HG03520 (cell line): ENCODE data around the gene HOXD9.

Experiments used
- ATAC-seq: cut with Tn5 transposase; IDR thresholded peaks from one replicate; pipeline ENCODE4 v1.9.1; 2021; ENCODE audit warnings: mild to moderate bottlenecking, moderate library complexity; ENCODE audit not compliant: unreplicated experiment

The HOXD9 gene

DNA sequence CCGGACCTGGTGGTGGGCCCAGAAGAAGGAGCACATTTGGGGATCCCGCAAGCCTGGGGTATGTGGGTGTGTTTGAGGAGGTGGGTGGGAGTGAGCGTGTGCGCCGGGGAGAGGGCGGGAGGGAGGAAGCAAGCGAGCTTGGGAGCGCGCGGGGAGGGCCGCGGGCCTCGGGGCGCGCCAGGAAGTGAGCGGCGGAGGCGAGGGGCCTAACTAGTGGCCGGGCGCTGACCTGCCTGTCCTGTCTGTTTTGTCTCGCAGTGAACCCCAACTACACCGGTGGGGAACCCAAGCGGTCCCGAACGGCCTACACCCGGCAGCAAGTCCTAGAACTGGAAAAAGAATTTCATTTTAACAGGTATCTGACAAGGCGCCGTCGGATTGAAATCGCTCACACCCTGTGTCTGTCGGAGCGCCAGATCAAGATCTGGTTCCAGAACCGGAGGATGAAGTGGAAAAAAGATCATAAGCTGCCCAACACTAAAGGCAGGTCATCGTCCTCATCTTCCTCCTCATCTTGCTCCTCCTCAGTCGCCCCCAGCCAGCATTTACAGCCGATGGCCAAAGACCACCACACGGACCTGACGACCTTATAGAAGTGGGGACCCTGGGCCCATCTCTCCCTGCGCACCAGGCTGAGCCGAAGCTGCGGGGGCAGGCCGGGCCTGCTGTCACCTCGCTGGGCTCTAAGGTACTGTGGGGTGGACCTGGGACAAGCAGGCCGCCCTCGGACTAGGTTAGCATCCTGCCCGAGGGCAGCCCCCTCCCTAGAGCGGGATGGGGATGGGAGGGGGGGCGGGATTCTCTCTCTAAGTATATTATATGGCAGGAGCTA lies 30.0 kb downstream of the HOXD9 start:
- no peak for ATAC-seq

DNA sequence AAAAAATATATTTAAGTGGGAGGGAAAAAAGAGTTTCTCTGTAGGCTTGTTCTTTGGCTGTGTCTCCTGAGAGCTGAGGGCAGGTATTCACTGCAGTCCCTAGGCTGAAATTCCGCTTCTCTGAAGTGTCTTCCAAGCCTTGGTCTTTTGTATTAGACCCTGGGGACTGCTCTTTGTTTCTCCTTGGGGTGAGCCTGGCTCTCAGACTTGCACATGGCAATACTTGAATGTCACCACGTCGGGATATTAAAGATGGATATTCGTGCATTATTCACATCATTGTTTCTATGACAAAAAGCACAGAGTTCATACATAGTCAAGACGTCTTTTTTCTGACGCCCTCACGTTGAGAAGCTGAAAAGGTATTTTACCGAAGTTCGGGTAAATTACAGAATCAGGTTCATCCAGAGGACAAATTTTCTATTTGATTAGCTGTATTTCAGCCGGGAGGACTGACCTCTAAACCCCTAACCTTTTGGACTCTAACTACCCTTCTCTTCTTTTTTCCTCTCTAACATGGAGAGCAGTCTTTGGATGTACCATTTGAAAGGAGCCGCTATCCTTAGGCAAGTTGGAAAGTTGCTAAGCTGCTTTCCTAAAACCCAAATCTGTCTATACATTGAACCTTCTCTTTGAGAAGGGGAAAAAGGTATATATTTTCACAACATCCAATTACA lies 32.2 kb downstream of the HOXD9 start:
- ATAC-seq = no peak

DNA sequence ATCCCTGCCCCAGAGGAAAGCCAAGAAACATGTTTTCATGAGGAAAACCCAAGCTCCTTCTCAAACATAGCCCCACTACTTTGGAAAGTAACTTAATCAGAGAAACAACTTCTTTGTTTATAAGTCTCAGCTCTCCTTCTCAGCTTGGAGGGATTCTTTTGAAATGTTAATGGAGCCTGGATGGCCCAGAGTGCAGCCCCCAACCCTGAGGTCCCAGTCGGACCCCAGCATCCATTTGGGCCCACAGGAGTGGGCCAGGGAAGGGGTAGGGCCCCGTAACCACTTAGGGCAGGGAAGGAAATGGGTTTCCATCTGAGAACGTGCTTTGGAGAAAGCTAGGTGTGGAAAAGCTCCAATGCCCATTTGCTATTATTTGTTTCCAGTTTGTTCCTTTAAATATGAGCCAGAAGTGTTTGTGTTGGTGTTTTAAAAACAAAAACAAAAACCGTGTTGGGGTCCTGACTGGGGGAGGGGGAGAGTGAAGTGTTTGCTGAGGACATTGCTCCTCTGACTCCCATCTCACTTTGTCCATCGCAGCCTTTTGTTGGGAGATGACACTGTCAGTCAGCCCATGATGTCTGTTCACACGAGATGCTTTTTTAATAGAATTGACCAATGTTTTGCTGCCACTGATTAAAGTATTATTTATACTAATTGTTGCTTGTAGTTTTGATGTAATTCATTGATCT lies 33.0 kb downstream of the HOXD9 start:
- ATAC-seq = no peak

DNA sequence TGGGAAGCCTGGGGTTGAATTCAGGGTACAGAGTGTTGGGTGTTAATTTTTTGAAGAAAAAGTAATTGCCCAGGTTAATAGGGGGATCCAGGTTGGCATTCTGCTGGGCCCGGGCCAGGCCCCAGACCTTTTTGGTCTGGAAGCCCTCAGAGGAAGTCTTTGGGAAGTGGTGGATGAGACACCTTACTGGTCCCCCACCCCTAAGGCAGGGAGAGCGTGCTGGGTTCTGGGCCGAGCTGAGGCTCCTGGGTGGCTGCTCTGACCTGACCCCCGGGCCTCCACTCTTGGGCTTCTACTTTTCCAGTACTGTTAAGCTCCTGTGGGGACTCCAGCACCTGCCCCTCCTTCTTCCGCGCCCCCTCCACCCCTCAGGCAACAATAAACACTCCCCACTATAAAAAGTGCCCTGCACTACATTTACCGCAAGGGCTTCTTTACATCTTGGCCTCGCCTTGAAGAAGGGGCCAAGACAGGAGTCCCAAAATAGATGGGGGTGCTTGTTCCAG lies 33.8 kb downstream of the HOXD9 start:
- no peak for ATAC-seq

DNA sequence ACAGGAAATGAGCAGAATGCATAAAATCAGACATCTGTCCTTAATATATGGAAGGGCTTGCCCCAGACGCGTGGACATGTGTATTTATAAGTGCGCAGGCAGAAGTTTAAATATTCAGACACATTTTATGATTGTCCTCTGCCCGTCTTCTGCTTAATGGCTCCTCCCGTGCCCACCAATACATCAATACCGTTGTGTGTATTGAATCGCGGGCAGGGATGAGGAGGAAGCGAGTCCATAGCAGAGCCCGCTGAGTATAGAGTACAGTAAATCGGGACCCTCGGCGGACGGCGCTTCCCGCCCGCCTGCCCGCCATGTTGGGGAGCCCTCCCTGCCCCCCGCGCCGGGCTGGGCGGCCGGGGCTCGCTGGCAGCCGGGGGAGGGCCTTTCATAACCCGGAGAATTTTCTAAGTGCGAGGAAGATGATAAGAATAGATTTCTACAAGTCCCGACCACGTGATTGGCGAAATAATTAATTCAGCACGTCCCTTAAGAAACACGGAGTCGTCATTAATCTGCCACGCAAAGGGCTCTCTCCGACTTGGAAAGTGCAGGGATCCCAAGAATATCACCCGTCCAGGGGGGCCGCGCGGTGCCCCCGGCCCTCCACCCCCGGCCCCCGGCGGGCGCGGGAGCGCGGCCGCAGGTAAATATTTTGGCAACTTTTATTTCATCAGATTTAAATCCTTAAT lies 34.4 kb downstream of the HOXD9 start, which contains the start of gene HOXD3:
TSS of gene HOXD3 (plus strand) at position 501 of the 692 bp plus-strand sequence. CDS start 11,808 bp downstream, outside the sequence.
- ATAC-seq = no peak

DNA sequence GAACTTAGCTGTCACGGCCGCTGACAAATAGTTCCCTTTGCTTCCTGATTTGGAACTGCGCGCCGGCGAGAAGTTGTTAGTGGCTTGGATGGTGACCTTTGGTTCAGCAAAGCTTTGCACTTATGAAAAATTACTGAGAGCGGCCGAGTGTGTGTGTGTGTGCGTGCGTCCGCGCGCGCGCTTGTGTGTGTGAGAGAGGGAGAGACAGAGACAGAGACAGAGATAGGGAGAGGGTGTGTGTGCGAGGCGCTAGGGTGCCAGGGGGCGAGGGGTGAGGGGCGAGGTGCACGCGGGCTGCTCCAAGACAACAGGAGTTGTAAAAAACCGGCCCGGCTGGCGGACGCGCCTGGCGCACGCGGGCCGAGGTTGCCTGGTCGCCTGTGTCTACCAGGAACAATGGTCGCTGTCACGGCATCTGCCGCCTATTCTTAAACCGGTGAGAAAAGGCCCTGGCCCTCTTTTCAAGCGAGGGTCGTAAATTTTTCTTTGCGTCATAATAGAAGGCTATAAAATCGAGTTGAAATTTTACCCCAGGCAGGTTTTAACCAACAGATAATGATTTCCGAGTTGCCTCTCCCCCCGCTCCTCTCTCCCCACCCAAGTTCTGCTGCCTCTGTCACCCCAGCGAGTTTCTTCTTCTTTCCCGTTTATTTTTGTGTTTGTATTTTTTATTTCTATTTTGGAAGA lies 35.1 kb downstream of the HOXD9 start:
- no peak for ATAC-seq

DNA sequence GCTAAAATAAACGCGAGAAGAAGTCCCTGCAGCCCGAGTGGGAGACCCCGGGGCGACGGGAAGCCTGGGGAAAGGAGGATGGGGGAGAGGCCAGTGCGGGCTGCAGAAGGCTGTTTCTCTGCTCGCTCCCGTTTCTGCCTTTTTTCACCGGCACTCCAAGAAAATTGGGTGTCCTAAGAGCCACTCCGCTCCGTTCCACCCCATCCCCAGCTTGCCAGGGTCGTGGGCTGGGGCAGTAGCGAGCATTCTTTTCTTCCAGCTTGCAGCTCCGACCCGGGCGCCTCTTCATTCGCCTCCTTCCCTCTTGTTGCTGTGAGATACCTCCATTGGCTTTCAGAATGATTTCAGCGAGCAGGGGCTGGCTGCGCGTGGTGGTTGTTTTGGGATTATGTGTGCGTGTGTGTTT lies 35.7 kb downstream of the HOXD9 start:
- ATAC-seq = no peak

DNA sequence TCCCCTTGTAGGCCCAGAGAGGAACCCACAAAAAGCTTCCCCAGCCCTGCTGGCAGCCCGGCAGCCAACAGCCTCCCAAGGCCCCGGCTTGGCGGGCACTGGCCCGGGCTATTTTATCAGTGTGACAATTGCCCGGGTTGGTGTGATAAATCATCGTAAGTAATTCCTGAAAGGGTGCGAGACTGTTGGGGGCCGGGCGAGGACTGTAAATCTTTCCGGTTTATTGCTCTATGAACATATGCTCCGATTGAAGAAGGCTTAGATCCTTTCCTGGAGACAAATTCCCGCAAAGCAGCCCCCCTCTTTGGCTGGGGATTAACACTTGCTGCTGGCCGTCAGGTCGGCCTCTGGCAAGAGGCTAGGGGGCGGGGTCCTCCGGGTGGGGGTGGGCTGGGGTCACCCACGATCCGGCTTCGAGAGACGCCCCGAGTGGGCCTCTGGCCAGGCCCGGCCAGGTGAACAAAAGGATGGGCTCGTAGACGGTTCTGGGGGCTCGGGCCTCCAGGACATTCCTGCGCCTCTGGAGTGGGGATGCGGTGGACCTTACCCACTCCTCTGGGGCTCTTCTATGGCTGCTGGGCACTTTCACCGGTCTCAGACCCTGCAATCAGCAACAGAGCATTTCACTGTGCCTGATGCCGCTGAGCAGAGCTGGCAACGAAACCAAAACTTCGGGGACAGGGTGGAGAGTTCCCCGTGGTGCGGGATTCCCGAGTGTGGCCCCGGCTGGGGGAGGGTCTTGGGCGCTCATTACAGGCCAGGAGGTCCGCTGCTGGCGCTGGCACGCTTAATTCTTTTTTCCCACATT lies 36.5 kb downstream of the HOXD9 start:
- ATAC-seq = no peak

DNA sequence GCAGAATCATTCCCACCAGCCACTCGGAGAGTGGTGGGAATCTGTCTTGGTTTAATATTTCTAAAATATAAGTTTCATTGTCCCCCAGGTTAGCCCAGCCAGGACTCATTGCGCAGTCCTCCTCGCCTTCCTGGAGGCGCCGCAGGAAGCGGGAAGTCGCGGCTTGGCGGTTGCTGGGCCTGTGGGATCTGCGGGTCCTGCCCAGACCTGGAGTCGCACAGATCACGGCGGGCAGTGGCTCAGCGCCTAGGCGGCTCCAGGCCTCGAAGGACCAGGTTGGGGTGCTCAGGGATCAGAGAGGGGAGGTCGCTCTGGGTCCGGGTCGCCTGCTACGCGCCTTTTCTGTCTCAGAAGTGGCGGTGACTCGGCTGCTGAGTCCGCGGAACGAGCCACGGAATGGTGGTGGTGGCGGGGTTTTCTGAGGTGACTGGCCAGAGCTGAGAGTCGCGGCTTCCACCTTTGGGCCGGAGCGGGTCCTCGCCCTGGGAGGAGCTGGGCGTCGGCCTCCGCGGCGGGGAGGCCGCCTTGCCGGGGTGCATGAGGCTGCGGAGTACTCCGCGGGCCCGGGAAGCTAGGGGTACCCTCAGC lies 37.2 kb downstream of the HOXD9 start:
- no peak for ATAC-seq

DNA sequence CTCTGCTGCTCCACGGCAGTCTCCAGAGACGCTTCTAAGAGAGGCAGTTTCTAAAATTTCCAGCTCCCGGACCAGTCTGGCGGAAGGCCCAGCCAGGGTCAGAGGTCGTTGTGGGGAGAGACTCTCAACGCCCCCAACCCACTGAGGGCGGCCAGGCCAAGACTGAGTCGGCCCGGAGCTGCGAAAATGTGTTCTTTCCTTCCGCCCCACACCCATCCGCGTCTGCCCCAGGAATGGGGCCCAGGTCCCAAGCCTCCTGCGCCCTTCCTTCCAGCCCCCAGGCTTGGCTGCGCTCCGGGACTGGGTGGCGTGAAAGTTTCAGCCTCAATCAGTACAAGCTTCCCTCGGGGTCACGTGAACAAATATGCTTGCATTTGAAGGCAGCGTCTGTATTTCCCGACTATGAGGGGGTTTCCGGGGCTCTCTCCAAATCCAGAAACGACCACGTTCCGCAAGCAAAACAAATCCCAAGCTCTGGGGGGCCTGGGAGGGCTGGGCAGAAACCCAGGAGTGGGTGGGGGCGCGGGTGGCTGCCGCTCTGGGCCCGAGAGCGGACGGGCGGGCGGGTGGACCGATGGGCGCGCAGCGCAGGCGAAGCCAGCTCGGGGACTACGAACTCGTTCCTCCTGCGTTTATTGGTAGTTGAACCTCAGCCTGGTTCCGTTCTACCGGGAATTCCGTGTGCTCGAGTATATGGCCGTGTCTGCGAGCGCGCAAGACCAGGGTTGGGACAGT lies 37.9 kb downstream of the HOXD9 start:
- ATAC-seq = no peak

DNA sequence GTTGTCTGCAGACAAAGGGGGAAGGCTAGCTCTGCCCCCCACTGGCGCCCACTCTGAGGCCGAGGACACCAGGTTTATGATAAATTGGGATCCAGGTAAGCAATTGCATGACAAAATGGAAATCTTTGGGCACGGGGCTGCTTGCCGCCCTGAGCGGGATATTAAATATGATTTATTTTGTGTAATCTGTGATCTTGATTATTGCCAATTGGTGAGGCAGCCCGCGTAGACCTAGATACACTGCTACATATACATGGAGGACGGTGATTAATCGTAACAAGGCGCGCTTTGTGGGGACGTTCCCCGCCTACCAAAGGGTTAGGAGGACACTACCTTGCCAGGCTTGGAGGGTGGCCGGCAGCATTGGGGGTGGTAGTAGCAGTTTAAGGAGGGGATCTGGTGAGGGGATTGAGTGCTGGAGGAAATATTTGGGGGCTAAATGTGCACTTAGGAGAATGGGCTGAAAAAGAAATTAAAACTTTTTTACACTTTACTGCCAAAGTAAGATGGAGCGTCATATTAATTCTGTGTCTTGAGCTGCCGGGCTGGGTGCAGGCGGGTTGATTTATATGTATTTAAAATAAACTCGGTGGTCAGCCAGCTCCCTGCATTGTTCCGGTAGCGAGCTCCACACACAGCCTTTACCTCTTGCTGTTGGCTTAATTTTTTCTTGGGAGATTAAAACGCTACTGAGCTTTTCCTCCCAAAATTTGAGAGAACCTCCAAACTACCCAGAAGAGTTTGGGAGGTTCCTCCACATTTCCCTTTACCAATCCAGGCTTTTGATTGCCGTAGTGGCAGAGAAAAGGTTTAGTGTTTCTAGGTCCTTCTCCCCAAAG lies 38.7 kb downstream of the HOXD9 start:
- ATAC-seq = no peak

DNA sequence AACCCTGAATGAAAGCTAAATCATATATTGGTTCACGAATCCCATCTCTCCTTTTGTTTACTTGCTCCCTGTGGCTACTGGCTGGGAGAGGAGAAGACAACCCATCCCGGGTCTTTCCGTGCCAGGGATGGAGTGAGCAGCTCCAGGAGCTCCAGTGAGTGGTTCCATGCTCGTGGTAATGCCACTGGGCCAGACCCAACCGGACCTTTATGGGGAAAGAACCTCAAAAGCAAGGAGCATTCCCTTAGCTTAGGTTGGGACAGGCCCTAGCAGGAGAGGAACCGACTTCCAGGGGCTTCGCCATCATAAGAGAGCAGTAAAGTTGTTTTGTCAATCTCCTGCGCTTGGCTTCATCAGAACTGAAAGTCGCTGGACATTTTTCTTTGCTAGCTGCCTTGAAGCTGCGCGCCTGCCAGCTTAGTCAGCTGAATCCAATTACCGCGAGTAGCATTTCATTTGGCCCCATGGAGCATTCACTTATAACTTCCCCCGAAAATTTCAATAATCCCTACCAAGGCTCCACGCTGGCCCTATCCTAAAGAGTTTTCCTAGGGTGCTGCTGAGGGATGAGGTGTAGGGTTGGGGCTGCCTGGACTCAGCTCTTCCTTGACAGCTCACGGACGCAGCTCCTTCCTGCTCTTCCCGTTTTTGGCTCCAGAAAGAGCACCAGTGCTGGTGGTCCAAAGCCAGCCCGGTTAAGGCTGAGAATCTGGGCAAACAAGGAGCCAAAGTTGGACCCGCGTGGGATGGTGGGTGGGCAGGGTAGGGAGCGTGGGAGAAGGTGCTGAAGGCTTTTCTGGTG lies 39.5 kb downstream of the HOXD9 start:
- no peak for ATAC-seq

DNA sequence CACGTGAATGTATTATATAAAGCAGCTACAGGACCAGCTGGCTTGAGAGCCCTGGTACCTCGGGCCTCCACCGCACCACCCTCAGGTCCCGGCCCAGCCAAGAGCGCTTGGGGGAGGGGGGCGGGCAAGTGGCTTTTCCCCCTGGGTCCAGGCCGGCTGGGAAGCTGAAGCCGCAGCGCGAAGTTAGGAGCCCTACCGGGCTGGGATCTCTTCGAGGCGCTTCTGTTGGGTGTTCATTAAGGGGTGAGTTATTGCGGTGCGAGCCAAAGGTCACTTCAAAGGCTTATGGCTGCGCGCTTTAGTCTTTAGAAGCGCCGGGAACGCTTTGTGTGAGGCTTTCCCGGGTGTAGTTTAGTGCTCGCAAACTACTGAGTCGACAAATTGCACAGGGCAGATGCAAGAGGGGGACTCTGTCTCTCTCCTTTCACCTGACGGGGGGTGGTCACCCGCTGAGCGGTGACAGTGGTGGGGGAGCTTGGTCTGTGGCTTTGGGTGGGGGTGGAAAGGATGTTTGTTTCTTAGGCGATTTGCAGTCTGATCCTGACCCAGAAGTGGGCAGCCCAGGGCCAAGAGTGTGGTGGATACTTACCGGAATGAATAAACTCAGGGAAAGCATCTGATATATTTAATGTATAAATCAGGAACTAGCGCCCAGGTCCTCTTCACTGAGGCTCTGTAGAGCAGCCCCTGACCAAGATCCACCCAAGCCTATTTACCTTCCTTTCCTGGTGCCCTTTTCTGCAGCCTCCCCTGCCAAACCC lies 40.6 kb downstream of the HOXD9 start:
- ATAC-seq = no peak

DNA sequence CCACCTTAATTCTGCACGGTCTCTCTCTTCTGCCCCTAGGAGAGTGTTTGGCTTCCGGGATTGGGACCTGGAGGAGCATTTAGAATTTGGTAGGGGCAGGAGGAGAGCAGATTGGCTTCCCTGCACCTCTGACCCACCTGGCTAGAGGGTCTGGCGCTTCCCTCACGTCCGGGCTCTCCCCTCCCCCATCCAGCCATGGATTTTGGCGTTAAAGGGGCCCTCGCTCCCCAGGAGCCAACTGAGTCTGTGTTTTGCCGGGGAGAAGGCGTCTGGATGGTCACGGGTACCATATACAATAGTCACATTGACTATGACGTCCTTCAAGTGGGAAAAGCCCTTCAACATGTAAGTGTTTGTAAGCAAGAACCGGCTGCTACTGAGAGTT lies 41.1 kb downstream of the HOXD9 start:
- no peak for ATAC-seq

DNA sequence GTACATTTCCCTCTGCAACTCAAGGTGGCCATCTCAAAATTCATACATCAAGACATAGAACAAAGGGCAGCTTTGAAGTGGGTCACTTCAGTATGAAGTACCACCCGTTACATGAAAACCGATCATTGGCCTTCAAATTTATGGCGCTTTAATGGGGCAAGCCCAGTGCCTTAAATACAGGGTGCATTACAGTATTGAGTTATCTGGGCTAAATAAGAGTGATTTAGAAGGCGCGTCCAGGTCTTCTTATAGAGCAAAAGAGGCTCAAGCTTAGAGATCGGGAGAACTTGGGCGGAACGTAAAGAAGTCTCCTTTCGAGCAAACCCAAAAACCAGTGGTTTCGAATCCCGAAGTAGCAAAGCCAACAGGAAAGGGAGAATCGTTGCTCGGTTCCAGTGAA lies 41.7 kb downstream of the HOXD9 start:
- no peak for ATAC-seq
